Bronchial smooth muscle cell (primary cell): ENCODE data around the gene KMT2A. TPM values are rescaled to one million over a fixed set of nuclear protein-coding genes. Genes with fewer than 3 reads are reported as not detected.

Source experiments
- total RNA-seq: library from RNA; depleted of rRNA; stranded (reverse); fragments of >200 nt; gene quantifications from 2 replicates; pipeline ENCODE4 v1.2.1, GENCODE V29; 2014

Gene KMT2A
- total RNA-seq: 15.8 and 23.3 TPM in 2 replicates

GRCh38 chr11:118435893-118436624, at the start of gene KMT2A:
TSS of gene KMT2A (plus strand) at chr11:118436492. CDS start at chr11:118436513, 21 bp downstream.

GRCh38 chr11:118401151-118401879, 35.0 kb upstream of the KMT2A start, which contains the start of gene ATP5MG:
TSS of gene ATP5MG (plus strand) at chr11:118401606. CDS start at chr11:118401666, 60 bp downstream.

GRCh38 chr11:118527109-118527508, 90.8 kb downstream of the KMT2A start, which contains the start of gene TTC36:
TSS of gene TTC36 (plus strand) at chr11:118527474. CDS start at chr11:118527495, 21 bp downstream.

GRCh38 chr11:118530683-118531596, 94.6 kb downstream of the KMT2A start, which contains the start of gene TMEM25:
TSS of gene TMEM25 (plus strand) at chr11:118531192. CDS start at chr11:118531802, 610 bp downstream.

DNA sequence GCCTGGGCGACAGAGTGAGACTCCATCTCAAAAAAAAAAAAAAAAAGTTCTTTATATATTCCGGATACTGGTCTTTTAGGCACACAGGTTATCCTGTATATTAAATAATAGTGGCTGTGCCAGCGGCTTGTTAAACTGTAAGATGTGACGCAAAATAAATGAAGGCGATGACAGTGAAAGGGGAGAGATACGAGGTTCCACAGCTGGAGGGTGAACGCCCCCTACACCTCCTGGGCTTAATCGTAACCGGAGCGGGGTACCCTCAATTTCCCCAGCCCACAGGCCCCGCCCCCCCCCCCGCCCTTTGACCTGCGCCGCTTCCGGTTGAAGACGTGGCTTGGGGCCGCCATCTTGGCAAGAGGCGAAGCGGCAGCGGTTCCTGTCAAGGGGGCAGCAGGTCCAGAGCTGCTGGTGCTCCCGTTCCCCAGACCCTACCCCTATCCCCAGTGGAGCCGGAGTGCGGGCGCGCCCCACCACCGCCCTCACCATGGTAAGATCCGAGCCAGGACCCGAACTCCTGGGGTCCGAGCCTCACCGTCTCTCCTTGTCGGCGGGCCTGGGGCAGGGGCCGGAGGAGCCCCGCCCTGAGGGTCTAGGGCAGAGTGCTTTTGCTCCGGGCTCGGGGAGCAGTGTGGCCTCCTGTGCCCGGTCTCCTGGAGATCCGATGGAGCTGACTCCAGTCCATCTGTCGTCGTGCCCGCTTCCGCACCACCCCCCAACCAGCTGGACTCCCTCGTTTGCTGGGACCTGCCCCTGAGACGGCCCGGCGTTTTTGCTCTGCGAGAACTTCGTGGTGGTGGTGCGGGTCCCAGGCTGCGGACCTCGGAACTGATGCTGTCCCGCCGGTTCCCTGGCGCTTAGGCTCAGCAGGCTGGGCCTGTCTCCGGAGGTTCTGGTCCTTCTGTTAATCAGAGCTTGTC, 136.0 kb downstream of the KMT2A start, which contains the start of gene ARCN1:
Gene ARCN1, plus strand, starts transcription at position 349 of the 920 bp plus-strand sequence. Its CDS starts 139 bp downstream, at position 488.

Other genes starting within 250 kb of the KMT2A start
- gene JAML, start 211.5 kb upstream of the KMT2A start, total RNA-seq: not detected in 2 replicates
- gene MPZL3, start 184.1 kb upstream of the KMT2A start, total RNA-seq: 0.16 and 0.26 TPM in 2 replicates
- under 0.01 and 0.17 TPM in 2 replicates for gene MPZL2, start 172.2 kb upstream of the KMT2A start, total RNA-seq
- gene CD3E, start 131.8 kb upstream of the KMT2A start, total RNA-seq: not detected in 2 replicates
- not detected in 2 replicates for gene CD3D, start 93.8 kb upstream of the KMT2A start, total RNA-seq
- not detected in 2 replicates for gene CD3G, start 92.1 kb upstream of the KMT2A start, total RNA-seq
- gene UBE4A, start 76.9 kb upstream of the KMT2A start, total RNA-seq: 20.3 and 25.7 TPM in 2 replicates
- gene ATP5MG, start 34.9 kb upstream of the KMT2A start, total RNA-seq: 135 and 157 TPM in 2 replicates
- gene TTC36, start 91.0 kb downstream of the KMT2A start, total RNA-seq: 0.79 TPM in 1 of 2 replicates, not detected in the other
- 11.2 and 12.1 TPM in 2 replicates for gene TMEM25, start 94.7 kb downstream of the KMT2A start, total RNA-seq
- 26.8 and 31.9 TPM in 2 replicates for gene IFT46, start 129.4 kb downstream of the KMT2A start, total RNA-seq
- gene ARCN1, start 135.9 kb downstream of the KMT2A start, total RNA-seq: 101 and 113 TPM in 2 replicates
- 58.5 and 89.3 TPM in 2 replicates for gene PHLDB1, start 171.1 kb downstream of the KMT2A start, total RNA-seq
- under 0.01 TPM in 1 of 2 replicates, not detected in the other for gene TREH, start 243.2 kb downstream of the KMT2A start, total RNA-seq